K562 (cell line): Measurements from ENCODE around the gene KIFAP3. TPM values are rescaled to one million over a fixed set of nuclear protein-coding genes. Genes with fewer than 3 reads are reported as not detected.

Experiments used
- AFF4 ChIP-seq: sonication (generic); formaldehyde crosslinking; IDR thresholded peaks from 2 replicates; pipeline ENCODE4 v1.8.0; 2023; ENCODE audit warnings: mild to moderate bottlenecking, missing genetic modification reagents
- C11orf30 ChIP-seq: fragments of 450-650 bp; IDR thresholded peaks from 2 replicates; pipeline ENCODE4 v1.6.1; 2016; ENCODE audit warnings: low read depth, mild to moderate bottlenecking
- CBX8 ChIP-seq: fragments of 200-600 bp; sonication (generic); IDR thresholded peaks from 2 replicates; pipeline ENCODE4 v1.6.1; 2012; ENCODE audit warnings: borderline replicate concordance, mixed run types, low read depth, mild to moderate bottlenecking, moderate library complexity, mixed read lengths, low read length, control low read depth, inconsistent platforms; ENCODE audit not compliant: poor library complexity, severe bottlenecking; ENCODE audit errors: extremely low read depth
- CREBBP ChIP-seq: IDR thresholded peaks from one replicate; pipeline ENCODE4 v1.6.1; 2012; ENCODE audit warnings: low read depth, mild to moderate bottlenecking, control low read depth, inconsistent platforms, low read length
- CXXC5 ChIP-seq: fragments of 250-450 bp; sonication (Bioruptor Pico); IDR thresholded peaks from 2 replicates; pipeline ENCODE4 v1.8.0; 2022; ENCODE audit warnings: inconsistent platforms, mild to moderate bottlenecking, moderate library complexity
- FIP1L1 ChIP-seq: fragments of 200-400 bp; formaldehyde crosslinking; IDR thresholded peaks from 2 replicates; pipeline ENCODE4 v1.6.1; 2018; ENCODE audit warnings: mild to moderate bottlenecking, low read depth, low read length; ENCODE audit not compliant: poor library complexity, severe bottlenecking
- GABPA ChIP-seq: fragments of 200-800 bp; sonication (Bioruptor generic); conservative IDR thresholded peaks from 2 replicates; pipeline ENCODE4 v1.6.1; 2016; ENCODE audit warnings: low read depth, missing genetic modification characterization, missing compliant biosample characterization
- GMEB1 ChIP-seq: fragments of 250-450 bp; sonication (Bioruptor Pico); IDR thresholded peaks from 2 replicates; pipeline ENCODE4 v1.4.0; 2020; ENCODE audit warnings: mild to moderate bottlenecking
- HDAC8 ChIP-seq: fragments of 450-650 bp; IDR thresholded peaks from 2 replicates; pipeline ENCODE4 v1.6.1; 2016; ENCODE audit warnings: mild to moderate bottlenecking, missing genetic modification characterization, moderate library complexity, missing compliant biosample characterization
- JUNB ChIP-seq: fragments of 450-650 bp; formaldehyde crosslinking; conservative IDR thresholded peaks from 2 replicates; pipeline ENCODE4 v1.4.0; 2020; ENCODE audit warnings: mild to moderate bottlenecking
- MCM7 ChIP-seq, 2 experiments: fragments of 450-650 bp; IDR thresholded peaks; 2 replicates each; pipeline ENCODE4 v1.6.1; 2016 to 2018
- NBN ChIP-seq: fragments of 450-650 bp; IDR thresholded peaks from 2 replicates; pipeline ENCODE4 v1.6.1; 2016; ENCODE audit warnings: low read depth, mild to moderate bottlenecking
- PATZ1 ChIP-seq: fragments of 250-450 bp; sonication (Bioruptor Pico); IDR thresholded peaks from 2 replicates; pipeline ENCODE4 v1.5.0; 2020; ENCODE audit warnings: mild to moderate bottlenecking, borderline replicate concordance
- POLR2AphosphoS5 ChIP-seq: IDR thresholded peaks from 2 replicates; pipeline ENCODE4 v1.6.1; 2011; ENCODE audit warnings: mild to moderate bottlenecking, low read depth, low read length, moderate library complexity; ENCODE audit not compliant: control insufficient read depth, insufficient read depth
- POLR3A ChIP-seq: IDR thresholded peaks from 2 replicates; pipeline ENCODE4 v1.6.1; 2011; ENCODE audit warnings: borderline replicate concordance, mild to moderate bottlenecking, moderate library complexity; ENCODE audit not compliant: insufficient read length, insufficient read depth; ENCODE audit errors: extremely low read depth
- PYGO2 ChIP-seq: fragments of 450-650 bp; IDR thresholded peaks from 2 replicates; pipeline ENCODE4 v1.6.1; 2016; ENCODE audit warnings: mild to moderate bottlenecking, missing genetic modification characterization, moderate library complexity, missing compliant biosample characterization
- SP2 ChIP-seq: IDR thresholded peaks from 2 replicates; pipeline ENCODE4 v1.6.1; 2011; ENCODE audit warnings: mild to moderate bottlenecking, low read depth, low read length, moderate library complexity; ENCODE audit not compliant: poor library complexity, severe bottlenecking; ENCODE audit errors: extremely low read depth
- ZFX ChIP-seq: sonication (generic); formaldehyde crosslinking; IDR thresholded peaks from 2 replicates; pipeline ENCODE4 v1.8.0; 2022; ENCODE audit warnings: mild to moderate bottlenecking, missing genetic modification reagents, moderate library complexity
- ZNF699 ChIP-seq: fragments of 250-450 bp; sonication (Bioruptor Pico); IDR thresholded peaks from 2 replicates; pipeline ENCODE4 v1.8.0; 2021; ENCODE audit warnings: mild to moderate bottlenecking, moderate library complexity; ENCODE audit not compliant: insufficient replicate concordance
- polyA plus RNA-seq, 8 experiments: library from polyadenylated mRNA; depleted of rRNA in 4 of 8; stranded (reverse) in 5 of 8; unstranded in 3 of 8; fragments of >200 nt; fragmentation: Nextera tagmentation in 2 of 8; fragmentation: Illumina TruSeq in 1 of 8; extraction: Ambion mirVana in 2 of 8; extraction: Trizol in 1 of 8; gene quantifications; 2 replicates each; pipeline versions ENCODE4 v1.2.1 to v1.2.3, GENCODE V29; 2011 to 2014; ENCODE audit warnings: inconsistent platforms in 1 of 8, missing spikeins in 1 of 8
- total RNA-seq, 7 experiments: library from RNA; depleted of rRNA in 6 of 7; stranded (reverse); fragments of >200 nt in 6 of 7; fragmentation: Illumina TruSeq in 2 of 7; extraction: Trizol in 2 of 7; gene quantifications; 2 replicates each; pipeline versions ENCODE4 v1.2.1 to v1.2.3, GENCODE V29; 2011 to 2021; ENCODE audit warnings: low replicate concordance in 1 of 7

KIFAP3 gene
- total and polyA plus RNA-seq, 9 of the 15 experiments (the other 6 are each of a cell fraction or from before 2014, with no cell fraction given) = 8.8 to 17.5 (median 11.8) TPM

- TF ChIP-seq POLR3A (no peak), FIP1L1 (no peak), MCM7 (IDR thresholded peaks at IDR 0.05) (no peak), PATZ1 (CRISPR knock-in tag) (peak; percentile 62; the same call in 1 of the 2 replicates), POLR2AphosphoS5 (peak; percentile 78), ZNF699 (CRISPR knock-in tag) (no peak), SP2 (peak; percentile 99), C11orf30 (peak; percentile 76; the same call in 1 of the 2 replicates), GMEB1 (CRISPR knock-in tag) (peak; percentile 78), GABPA (tag) (peak; percentile 99), CREBBP (no peak), ZFX (CRISPR knock-in tag) (peak; percentile 99), AFF4 (CRISPR knock-in tag) (peak; percentile 59), CXXC5 (CRISPR knock-in tag) (peak; percentile 95), PYGO2 (tag) (peak; percentile 71; the same call in 1 of the 2 replicates), JUNB (CRISPR knock-in tag) (peak; percentile 83), HDAC8 (peak; percentile 83; the same call in 1 of the 2 replicates), CBX8 (no peak), NBN (peak; percentile 98)
Measured at GRCh38 chr1:169893645-169894423, 180.7 kb downstream of the KIFAP3 start, which contains the start of gene SCYL3 (continued).
